Activated CD8-positive, alpha-beta memory T cell treated with anti-CD3 and anti-CD28 coated beads, Interleukin-2, amount 10 ng/mL, durations not matched to agents 7 days and 5 days (primary cell): Measurements from ENCODE around the gene EFNA5. TPM values are rescaled to one million over a fixed set of nuclear protein-coding genes. Genes with fewer than 3 reads are reported as not detected.

ENCODE experiments used
- ATAC-seq: fragments of 150-1000 bp; cut with Tn5 transposase; one replicate; pipeline ENCODE4 v1.10.0; 2021; ENCODE audit warnings: moderate library complexity
- CTCF ChIA-PET: fragments of 350-600 bp; sonication (Branson Sonifier 250); formaldehyde crosslinking; loops from one replicate; lab custom pipeline; 2021; ENCODE audit warnings: antibody characterized with exemption; lab: Charles Lee
- DNase-seq: peaks from one replicate; pipeline ENCODE4 v3.0.0-alpha.2; 2020
- H3K27ac Mint-ChIP-seq: one replicate; pipeline ENCODE4 v1.8.0; 2021; ENCODE audit warnings: mild to moderate bottlenecking, mixed read lengths
- H3K27me3 Mint-ChIP-seq: one replicate; pipeline ENCODE4 v1.8.0; 2021; ENCODE audit warnings: mixed read lengths
- H3K36me3 Mint-ChIP-seq: one replicate; pipeline ENCODE4 v1.8.0; 2021; ENCODE audit warnings: mild to moderate bottlenecking, mixed read lengths
- H3K4me1 Mint-ChIP-seq: one replicate; pipeline ENCODE4 v1.8.0; 2021; ENCODE audit warnings: mixed read lengths
- H3K4me3 Mint-ChIP-seq: one replicate; pipeline ENCODE4 v1.8.0; 2021; ENCODE audit warnings: mild to moderate bottlenecking, moderate library complexity, mixed read lengths
- H3K9me3 Mint-ChIP-seq: one replicate; pipeline ENCODE4 v1.8.0; 2022; ENCODE audit warnings: low read depth, mixed read lengths
- total RNA-seq, 2 experiments: library from RNA; stranded (reverse); gene quantifications; one replicate each; pipeline ENCODE4 v1.2.3, GENCODE V29; 2021

The EFNA5 gene
- total RNA-seq, 2 experiments from 2014 or later, result not detected

GRCh38 chr5:107652408-107652807, 18.3 kb downstream of the EFNA5 start:
- no peak overlapping the region for H3K27ac Mint-ChIP-seq
- no peak overlapping the region for H3K4me3 Mint-ChIP-seq
- no peaks in the 10 kb centered on the region for H3K4me1 Mint-ChIP-seq
- peaks cover 20% of the 10 kb centered on the region for H3K27me3 Mint-ChIP-seq
- ATAC-seq (no peak), DNase-seq (no peak)
- no peaks in the 10 kb centered on the region for H3K9me3 Mint-ChIP-seq
- CTCF ChIA-PET, result no interaction called here
- no peaks in the 10 kb centered on the region for H3K36me3 Mint-ChIP-seq

- no peaks in the 10 kb centered on the region for H3K4me1 Mint-ChIP-seq
- no peak overlapping the region for H3K4me3 Mint-ChIP-seq
- ATAC-seq, result no peak
- no peaks in the 10 kb centered on the region for H3K36me3 Mint-ChIP-seq
- H3K9me3 Mint-ChIP-seq, result no peaks in the 10 kb centered on the region
- CTCF ChIA-PET, result no interaction called here
- no peak overlapping the region for H3K27ac Mint-ChIP-seq
- no peak for DNase-seq
- peaks cover 20% of the 10 kb centered on the region for H3K27me3 Mint-ChIP-seq
Observed at GRCh38 chr5:107651325-107651724, 19.4 kb downstream of the EFNA5 start.

GRCh38 chr5:107646418-107646817, 24.3 kb downstream of the EFNA5 start:
- CTCF ChIA-PET, result no interaction called here
- Mint-ChIP-seq H3K4me3 (no peak overlapping the region), H3K27me3 (peaks cover 2% of the 10 kb centered on the region), H3K4me1 (no peaks in the 10 kb centered on the region), H3K27ac (no peak overlapping the region), H3K9me3 (no peaks in the 10 kb centered on the region), H3K36me3 (no peaks in the 10 kb centered on the region)
- DNase-seq, result no peak
- ATAC-seq, result no peak

- no peaks in the 10 kb centered on the region for H3K9me3 Mint-ChIP-seq
- DNase-seq (no peak), ATAC-seq (no peak)
- H3K27ac Mint-ChIP-seq, result no peak overlapping the region
- CTCF ChIA-PET, result no interaction called here
- no peaks in the 10 kb centered on the region for H3K36me3 Mint-ChIP-seq
- H3K4me3 Mint-ChIP-seq, result no peak overlapping the region
- H3K4me1 Mint-ChIP-seq, result no peaks in the 10 kb centered on the region
- H3K27me3 Mint-ChIP-seq, result peaks cover 6% of the 10 kb centered on the region
Observed at GRCh38 chr5:107640568-107640967, 30.2 kb downstream of the EFNA5 start.

GRCh38 chr5:107639990-107640389, 30.7 kb downstream of the EFNA5 start:
- H3K36me3 Mint-ChIP-seq, result no peaks in the 10 kb centered on the region
- H3K9me3 Mint-ChIP-seq, result no peaks in the 10 kb centered on the region
- CTCF ChIA-PET, result no interaction called here
- peaks cover 8% of the 10 kb centered on the region for H3K27me3 Mint-ChIP-seq
- H3K4me1 Mint-ChIP-seq, result no peaks in the 10 kb centered on the region
- H3K27ac Mint-ChIP-seq, result no peak overlapping the region
- DNase-seq (no peak), ATAC-seq (no peak)
- no peak overlapping the region for H3K4me3 Mint-ChIP-seq

GRCh38 chr5:107636555-107636954, 34.2 kb downstream of the EFNA5 start:
- DNase-seq (no peak), ATAC-seq (no peak)
- Mint-ChIP-seq H3K4me3 (no peak overlapping the region), H3K36me3 (no peaks in the 10 kb centered on the region), H3K27ac (no peak overlapping the region), H3K9me3 (no peaks in the 10 kb centered on the region), H3K4me1 (no peaks in the 10 kb centered on the region), H3K27me3 (peaks cover 10% of the 10 kb centered on the region)
- CTCF ChIA-PET, result no interaction called here

- Mint-ChIP-seq H3K4me1 (no peaks in the 10 kb centered on the region), H3K4me3 (no peak overlapping the region), H3K27me3 (peaks cover 10% of the 10 kb centered on the region), H3K9me3 (no peaks in the 10 kb centered on the region), H3K27ac (no peak overlapping the region), H3K36me3 (no peaks in the 10 kb centered on the region)
- ATAC-seq (no peak), DNase-seq (no peak)
- CTCF ChIA-PET, result no interaction called here
Observed at GRCh38 chr5:107636068-107636467, 34.7 kb downstream of the EFNA5 start.

- peaks cover 10% of the 10 kb centered on the region for H3K27me3 Mint-ChIP-seq
- ATAC-seq (no peak), DNase-seq (no peak)
- CTCF ChIA-PET, result no interaction called here
- H3K36me3 Mint-ChIP-seq, result no peaks in the 10 kb centered on the region
- H3K4me1 Mint-ChIP-seq, result no peaks in the 10 kb centered on the region
- H3K27ac Mint-ChIP-seq, result no peak overlapping the region
- H3K9me3 Mint-ChIP-seq, result no peaks in the 10 kb centered on the region
- H3K4me3 Mint-ChIP-seq, result no peak overlapping the region
Observed at GRCh38 chr5:107634981-107635848, 35.5 kb downstream of the EFNA5 start.

GRCh38 chr5:107633171-107633901, 37.4 kb downstream of the EFNA5 start:
- no peak overlapping the region for H3K4me3 Mint-ChIP-seq
- peaks cover 10% of the 10 kb centered on the region for H3K27me3 Mint-ChIP-seq
- ATAC-seq (no peak), DNase-seq (no peak)
- no peaks in the 10 kb centered on the region for H3K36me3 Mint-ChIP-seq
- CTCF ChIA-PET, result no interaction called here
- H3K4me1 Mint-ChIP-seq, result no peaks in the 10 kb centered on the region
- H3K9me3 Mint-ChIP-seq, result no peaks in the 10 kb centered on the region
- no peak overlapping the region for H3K27ac Mint-ChIP-seq

GRCh38 chr5:107631805-107632362, 38.9 kb downstream of the EFNA5 start:
- no peak overlapping the region for H3K27ac Mint-ChIP-seq
- ATAC-seq (no peak), DNase-seq (no peak)
- H3K36me3 Mint-ChIP-seq, result no peaks in the 10 kb centered on the region
- CTCF ChIA-PET, result no interaction called here
- no peak overlapping the region for H3K4me3 Mint-ChIP-seq
- H3K27me3 Mint-ChIP-seq, result peaks cover 10% of the 10 kb centered on the region
- H3K4me1 Mint-ChIP-seq, result no peaks in the 10 kb centered on the region
- no peaks in the 10 kb centered on the region for H3K9me3 Mint-ChIP-seq

GRCh38 chr5:107630184-107630583, 40.6 kb downstream of the EFNA5 start:
- H3K4me1 Mint-ChIP-seq, result no peaks in the 10 kb centered on the region
- CTCF ChIA-PET, result no interaction called here
- no peaks in the 10 kb centered on the region for H3K9me3 Mint-ChIP-seq
- H3K27ac Mint-ChIP-seq, result no peak overlapping the region
- ATAC-seq, result no peak
- H3K4me3 Mint-ChIP-seq, result no peak overlapping the region
- peaks cover 4% of the 10 kb centered on the region for H3K27me3 Mint-ChIP-seq
- DNase-seq, result no peak
- H3K36me3 Mint-ChIP-seq, result no peaks in the 10 kb centered on the region

- CTCF ChIA-PET, result interaction anchor here (1.1 kb wide), 1 partner anchor 9 kb away, joined by 3 read pairs; no protein-coding TSS in a partner anchor
- no peaks in the 10 kb centered on the region for H3K9me3 Mint-ChIP-seq
Observed at GRCh38 chr5:107624235-107624634, 46.5 kb downstream of the EFNA5 start.

GRCh38 chr5:107621089-107621488, 49.6 kb downstream of the EFNA5 start:
- no peak overlapping the region for H3K27ac Mint-ChIP-seq
- CTCF ChIA-PET, result no interaction called here
- peaks cover 9% of the 10 kb centered on the region for H3K27me3 Mint-ChIP-seq
- no peaks in the 10 kb centered on the region for H3K36me3 Mint-ChIP-seq
- no peak for ATAC-seq
- H3K4me1 Mint-ChIP-seq, result no peaks in the 10 kb centered on the region
- no peak for DNase-seq
- H3K4me3 Mint-ChIP-seq, result no peak overlapping the region
- no peaks in the 10 kb centered on the region for H3K9me3 Mint-ChIP-seq

More at GRCh38 chr5:107624235-107624634, 46.5 kb downstream of the EFNA5 start:
- H3K36me3 Mint-ChIP-seq, result no peaks in the 10 kb centered on the region
- no peaks in the 10 kb centered on the region for H3K4me1 Mint-ChIP-seq
- no peak overlapping the region for H3K4me3 Mint-ChIP-seq
- DNase-seq (no peak), ATAC-seq (no peak)
- H3K27me3 Mint-ChIP-seq, result peaks cover 7% of the 10 kb centered on the region
- H3K27ac Mint-ChIP-seq, result no peak overlapping the region
